Measurements from ENCODE around the gene HRC.

GRCh38 chr19:49160450-49161189, 5.4 kb upstream of the HRC start:
- TF ChIP-seq POLR2A (IDR thresholded peaks at IDR 0.05; ENCODE audit: extremely low read depth, insufficient read length), result no peak
- no peak for TF ChIP-seq CTCF (IDR thresholded peaks at IDR 0.05; ENCODE audit: low read depth, low read length)
- TF ChIP-seq, protein P1, sequence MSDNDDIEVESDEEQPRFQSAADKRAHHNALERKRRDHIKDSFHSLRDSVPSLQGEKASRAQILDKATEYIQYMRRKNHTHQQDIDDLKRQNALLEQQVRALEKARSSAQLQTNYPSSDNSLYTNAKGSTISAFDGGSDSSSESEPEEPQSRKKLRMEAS (IDR thresholded peaks at IDR 0.05; ENCODE audit: low read depth, low read length), result no peak
- TF ChIP-seq MYC (IDR thresholded peaks at IDR 0.05; ENCODE audit: low read depth, low read length), result no peak
